Chondrocyte (in vitro differentiated cells): ENCODE data around the gene SLC25A48. TPM values are rescaled to one million over a fixed set of nuclear protein-coding genes. Genes with fewer than 3 reads are reported as not detected.
"Not testable (repeated sequence)": the region's sequence is repeated elsewhere in the genome, so short reads cannot be mapped to it uniquely, and the experiment has no call there.

Experiments
- DNase-seq: peaks from one replicate; pipeline ENCODE4 v3.0.0; 2021; ENCODE audit warnings: mixed read lengths, low spot score
- H3K27ac Mint-ChIP-seq: one replicate; pipeline ENCODE4 v1.8.0; 2021; ENCODE audit warnings: mild to moderate bottlenecking, moderate library complexity, mixed read lengths; ENCODE audit not compliant: unreplicated experiment
- H3K27me3 Mint-ChIP-seq: 2 replicates; pipeline ENCODE4 v1.8.0; 2021; ENCODE audit warnings: low read depth, mixed read lengths
- H3K36me3 Mint-ChIP-seq: 2 replicates; pipeline ENCODE4 v1.8.0; 2021; ENCODE audit warnings: low read depth, mixed read lengths
- H3K4me1 Mint-ChIP-seq: 2 replicates; pipeline ENCODE4 v1.8.0; 2021; ENCODE audit warnings: low read depth, mild to moderate bottlenecking, mixed read lengths
- H3K4me3 Mint-ChIP-seq: one replicate; pipeline ENCODE4 v1.8.0; 2021; ENCODE audit warnings: mild to moderate bottlenecking, moderate library complexity, mixed read lengths; ENCODE audit not compliant: unreplicated experiment
- H3K9me3 Mint-ChIP-seq: 2 replicates; pipeline ENCODE4 v1.8.0; 2021; ENCODE audit warnings: low read depth, mixed read lengths
- total RNA-seq: library from RNA; stranded (reverse); gene quantifications from 3 replicates; pipeline ENCODE4 v1.2.1, GENCODE V29; 2021
- TF ChIP-seq, protein P1 (sequence below): fragments of 200-600 bp; sonication (generic); IDR thresholded peaks from 2 replicates; pipeline ENCODE4 v1.5.0; 2021; ENCODE audit warnings: antibody characterized with exemption, mild to moderate bottlenecking, moderate library complexity

The SLC25A48 gene
- total RNA-seq, 1 donor from 2014 or later = not detected

- Mint-ChIP-seq H3K27me3 (peaks cover 72% of the 10 kb centered on the region), H3K4me3 (peak overlapping the region; percentile 65), H3K9me3 (peaks cover 6% of the 10 kb centered on the region), H3K36me3 (peaks cover 5% of the 10 kb centered on the region), H3K27ac (no peak overlapping the region), H3K4me1 (peaks cover 12% of the 10 kb centered on the region)
- TF ChIP-seq, protein P1, sequence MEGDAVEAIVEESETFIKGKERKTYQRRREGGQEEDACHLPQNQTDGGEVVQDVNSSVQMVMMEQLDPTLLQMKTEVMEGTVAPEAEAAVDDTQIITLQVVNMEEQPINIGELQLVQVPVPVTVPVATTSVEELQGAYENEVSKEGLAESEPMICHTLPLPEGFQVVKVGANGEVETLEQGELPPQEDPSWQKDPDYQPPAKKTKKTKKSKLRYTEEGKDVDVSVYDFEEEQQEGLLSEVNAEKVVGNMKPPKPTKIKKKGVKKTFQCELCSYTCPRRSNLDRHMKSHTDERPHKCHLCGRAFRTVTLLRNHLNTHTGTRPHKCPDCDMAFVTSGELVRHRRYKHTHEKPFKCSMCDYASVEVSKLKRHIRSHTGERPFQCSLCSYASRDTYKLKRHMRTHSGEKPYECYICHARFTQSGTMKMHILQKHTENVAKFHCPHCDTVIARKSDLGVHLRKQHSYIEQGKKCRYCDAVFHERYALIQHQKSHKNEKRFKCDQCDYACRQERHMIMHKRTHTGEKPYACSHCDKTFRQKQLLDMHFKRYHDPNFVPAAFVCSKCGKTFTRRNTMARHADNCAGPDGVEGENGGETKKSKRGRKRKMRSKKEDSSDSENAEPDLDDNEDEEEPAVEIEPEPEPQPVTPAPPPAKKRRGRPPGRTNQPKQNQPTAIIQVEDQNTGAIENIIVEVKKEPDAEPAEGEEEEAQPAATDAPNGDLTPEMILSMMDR = no peak
- no peak for DNase-seq
Measured at GRCh38 chr5:135833961-135834638, 363 bp upstream of the SLC25A48 start.

DNA sequence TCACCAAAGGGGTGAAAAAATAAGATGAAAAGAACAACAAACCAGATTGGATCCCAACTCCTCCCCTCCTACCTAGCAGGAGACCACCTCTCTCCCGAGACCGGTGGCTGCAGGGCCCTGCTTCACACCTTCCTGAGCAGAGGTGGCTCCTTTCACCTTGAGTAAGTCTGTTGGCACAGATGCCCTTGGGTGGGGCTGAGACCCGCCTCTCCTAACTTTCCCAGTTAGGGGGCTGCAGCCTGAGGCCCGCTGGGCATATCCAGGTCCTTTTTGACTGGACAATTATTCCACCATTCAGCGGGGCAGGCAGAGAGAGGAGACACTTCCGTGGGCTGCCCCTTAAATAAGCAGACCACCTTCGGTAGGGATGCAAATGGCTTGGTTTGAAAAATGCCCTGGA is 1.3 kb downstream of the SLC25A48 start:
- H3K36me3 Mint-ChIP-seq = peaks cover 5% of the 10 kb centered on the region
- peaks cover 72% of the 10 kb centered on the region for H3K27me3 Mint-ChIP-seq
- peaks cover 6% of the 10 kb centered on the region for H3K9me3 Mint-ChIP-seq
- TF ChIP-seq, protein P1 = no peak
- H3K4me3 Mint-ChIP-seq = no peak overlapping the region
- DNase-seq = peak; percentile 60
- H3K27ac Mint-ChIP-seq = no peak overlapping the region
- peaks cover 12% of the 10 kb centered on the region for H3K4me1 Mint-ChIP-seq

DNA sequence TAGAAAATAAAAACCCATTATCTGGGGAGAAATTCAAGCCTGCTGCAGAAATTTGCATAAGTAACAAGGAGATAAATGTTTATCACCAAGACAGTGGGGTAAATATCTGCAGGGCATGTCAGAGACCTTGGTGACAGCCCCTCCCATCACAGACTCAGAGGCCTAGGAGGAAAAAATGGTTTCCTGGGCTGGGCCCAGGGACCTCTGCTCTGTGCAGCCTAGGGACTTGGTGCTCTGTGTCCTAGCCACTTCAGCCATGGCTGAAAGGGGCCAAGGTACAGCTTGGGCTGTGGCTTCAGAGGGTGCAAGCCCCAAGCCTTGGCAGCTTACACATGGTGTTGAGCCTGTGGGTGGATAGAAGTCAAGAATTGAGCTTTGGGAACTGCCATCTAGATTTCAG is 3.9 kb downstream of the SLC25A48 start:
- Mint-ChIP-seq H3K4me1 (peaks cover 12% of the 10 kb centered on the region), H3K27me3 (peaks cover 70% of the 10 kb centered on the region)
- not testable (repeated sequence) for H3K36me3 Mint-ChIP-seq, H3K27ac Mint-ChIP-seq, DNase-seq, H3K9me3 Mint-ChIP-seq, H3K4me3 Mint-ChIP-seq

GRCh38 chr5:135839566-135839965 is 5.1 kb downstream of the SLC25A48 start:
- H3K4me3 Mint-ChIP-seq = no peak overlapping the region
- H3K9me3 Mint-ChIP-seq = peaks cover 6% of the 10 kb centered on the region
- peaks cover 72% of the 10 kb centered on the region for H3K27me3 Mint-ChIP-seq
- H3K27ac Mint-ChIP-seq = no peak overlapping the region
- TF ChIP-seq, protein P1 = no peak
- no peak for DNase-seq
- H3K36me3 Mint-ChIP-seq = peaks cover 5% of the 10 kb centered on the region
- peaks cover 6% of the 10 kb centered on the region for H3K4me1 Mint-ChIP-seq

DNA sequence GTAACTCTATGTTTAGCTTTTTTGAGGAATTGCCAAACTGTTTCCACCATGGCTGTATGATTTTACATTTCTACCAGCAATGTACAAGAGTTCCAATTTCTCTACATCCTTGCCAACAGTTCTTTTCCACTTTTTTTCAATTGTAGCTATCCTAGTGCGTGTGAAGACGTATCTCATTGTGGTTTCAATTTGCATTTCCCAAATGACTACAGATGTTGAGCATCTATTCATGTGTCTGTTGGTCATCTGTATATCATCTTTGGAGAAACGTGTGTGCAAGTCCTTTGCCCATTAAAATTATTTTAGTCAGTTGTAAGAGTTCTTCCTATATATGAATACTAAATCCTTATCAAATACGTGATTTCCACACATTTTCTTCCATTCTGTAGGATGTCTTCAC is 6.5 kb downstream of the SLC25A48 start:
- DNase-seq = no peak
- TF ChIP-seq, protein P1 = no peak
- Mint-ChIP-seq H3K9me3 (peaks cover 6% of the 10 kb centered on the region), H3K36me3 (peaks cover 5% of the 10 kb centered on the region), H3K27me3 (peaks cover 67% of the 10 kb centered on the region), H3K4me3 (no peak overlapping the region), H3K4me1 (no peaks in the 10 kb centered on the region), H3K27ac (no peak overlapping the region)

- Mint-ChIP-seq H3K36me3 (peaks cover 5% of the 10 kb centered on the region), H3K9me3 (peaks cover 4% of the 10 kb centered on the region), H3K4me3 (no peak overlapping the region), H3K27me3 (peaks cover 58% of the 10 kb centered on the region), H3K27ac (no peak overlapping the region), H3K4me1 (no peaks in the 10 kb centered on the region)
- TF ChIP-seq, protein P1 = no peak
- no peak for DNase-seq
Measured at GRCh38 chr5:135842737-135843136, 8.3 kb downstream of the SLC25A48 start.
